ENCODE data around the gene ATG13.
"Not testable (repeated sequence)": the region's sequence is repeated elsewhere in the genome, so short reads cannot be mapped to it uniquely, and the experiment has no call there.

ATG13 gene

DNA sequence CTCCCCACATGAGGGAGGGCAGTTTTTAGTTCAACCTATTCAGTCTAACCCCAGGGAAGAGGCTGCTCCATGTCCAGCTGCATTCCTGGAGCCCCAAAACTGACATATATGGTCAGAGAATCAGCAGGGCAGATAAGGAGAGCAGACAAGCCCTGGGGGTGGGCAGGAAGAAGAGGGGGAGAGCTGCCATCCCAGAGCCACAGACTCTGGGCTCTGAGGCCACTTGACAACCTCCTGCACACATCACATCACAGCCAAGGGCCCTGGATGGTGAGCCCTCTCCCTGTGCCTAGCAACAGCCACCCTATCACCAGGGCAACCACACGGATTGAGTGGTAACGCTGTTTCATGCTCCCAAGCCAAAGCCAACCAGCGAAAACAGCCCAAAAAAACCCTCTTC, 80.0 kb downstream of the ATG13 start:
- peak; percentile 76 for DNase-seq (ENCODE audit: low spot score)

DNA sequence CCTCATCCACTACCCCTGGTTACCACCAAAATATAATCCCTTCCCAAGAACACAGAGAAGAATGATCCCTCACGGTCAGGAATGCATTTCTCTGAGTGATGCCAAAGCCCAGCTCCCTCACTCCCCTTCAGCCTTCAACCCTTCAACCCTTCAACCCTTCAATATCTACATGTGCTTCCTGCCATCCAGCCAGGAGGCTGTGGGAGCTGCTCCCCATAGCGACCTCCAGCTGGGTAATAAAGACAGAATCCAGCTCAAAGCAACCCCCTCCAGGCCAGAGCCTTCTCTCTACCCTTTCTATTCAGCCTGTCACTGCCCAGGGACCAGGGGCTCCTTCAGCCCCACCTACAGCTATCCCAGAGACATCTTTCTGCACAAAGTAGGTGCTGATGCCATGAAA, 80.4 kb downstream of the ATG13 start:
- no peak for DNase-seq (ENCODE audit: low spot score)

DNA sequence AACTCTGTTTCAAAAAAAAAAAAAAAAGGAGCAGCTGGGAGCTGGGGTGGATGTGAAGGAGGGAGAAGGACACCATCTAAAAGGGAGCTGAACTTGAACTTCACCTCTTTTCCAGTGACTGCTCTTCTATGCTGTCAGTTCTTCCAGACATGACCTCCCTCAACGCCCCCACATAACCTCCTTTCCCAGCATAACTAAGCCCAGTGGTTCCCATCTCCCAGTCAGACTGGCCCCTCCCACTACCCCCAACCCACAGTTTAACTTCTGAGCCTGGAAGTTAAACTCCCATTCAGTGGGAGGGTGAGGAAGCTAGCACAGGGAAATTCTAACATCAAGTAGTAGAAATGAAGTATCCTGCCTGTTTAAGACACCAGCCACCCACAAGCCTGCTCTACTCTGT, 81.2 kb downstream of the ATG13 start:
- DNase-seq (ENCODE audit: low spot score), result no peak

DNA sequence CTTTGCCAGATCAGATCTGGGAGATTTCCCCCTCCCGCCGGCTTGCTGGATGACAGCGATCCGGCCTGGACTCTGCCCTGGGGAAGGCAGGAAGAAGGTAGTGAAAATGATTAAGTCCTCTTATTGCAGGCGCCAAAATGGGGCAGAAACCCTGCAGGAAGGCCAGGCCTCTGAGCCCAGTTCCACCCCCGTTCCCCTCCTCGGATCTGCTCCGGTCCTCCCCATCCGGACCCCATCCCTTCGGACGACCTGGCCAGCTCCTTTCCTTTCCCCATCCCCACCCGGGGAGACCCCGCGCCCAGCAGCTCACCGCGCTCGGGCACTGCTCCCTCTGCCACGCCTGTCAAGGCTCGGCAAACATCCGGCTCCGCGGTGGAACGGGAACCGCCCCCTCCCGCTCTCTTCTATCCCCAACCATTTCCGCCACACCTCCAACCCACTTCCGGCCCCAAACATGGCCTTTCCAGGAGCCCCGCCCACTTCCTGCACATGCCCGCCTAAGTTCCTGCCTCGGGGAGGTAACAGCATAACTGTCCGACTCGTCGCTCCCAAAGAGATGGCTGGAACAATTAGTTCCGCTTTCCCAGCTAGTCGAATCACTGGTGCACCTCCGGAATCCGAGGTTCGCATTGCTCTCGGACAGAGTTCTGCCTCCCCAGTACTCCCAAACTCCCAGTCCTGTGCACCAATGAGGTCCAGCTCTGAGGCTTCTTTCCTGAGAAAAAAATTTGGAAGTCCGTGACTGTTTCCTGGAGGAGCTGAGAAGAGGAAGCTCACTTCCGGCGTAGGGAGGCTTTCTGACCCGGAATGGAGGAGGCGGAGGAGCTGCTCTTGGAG, 83.1 kb downstream of the ATG13 start, which contains the start of the genes ARHGAP1 and ZNF408:
Gene ARHGAP1 (minus strand): TSS at position 379 of the 837 bp plus-strand sequence. CDS start 4,512 bp downstream, outside the sequence.
Gene ZNF408 (plus strand): TSS at position 791 of the 837 bp plus-strand sequence. CDS start 17 bp downstream, at position 808.
- DNase-seq (ENCODE audit: low spot score), result peak; percentile 99

DNA sequence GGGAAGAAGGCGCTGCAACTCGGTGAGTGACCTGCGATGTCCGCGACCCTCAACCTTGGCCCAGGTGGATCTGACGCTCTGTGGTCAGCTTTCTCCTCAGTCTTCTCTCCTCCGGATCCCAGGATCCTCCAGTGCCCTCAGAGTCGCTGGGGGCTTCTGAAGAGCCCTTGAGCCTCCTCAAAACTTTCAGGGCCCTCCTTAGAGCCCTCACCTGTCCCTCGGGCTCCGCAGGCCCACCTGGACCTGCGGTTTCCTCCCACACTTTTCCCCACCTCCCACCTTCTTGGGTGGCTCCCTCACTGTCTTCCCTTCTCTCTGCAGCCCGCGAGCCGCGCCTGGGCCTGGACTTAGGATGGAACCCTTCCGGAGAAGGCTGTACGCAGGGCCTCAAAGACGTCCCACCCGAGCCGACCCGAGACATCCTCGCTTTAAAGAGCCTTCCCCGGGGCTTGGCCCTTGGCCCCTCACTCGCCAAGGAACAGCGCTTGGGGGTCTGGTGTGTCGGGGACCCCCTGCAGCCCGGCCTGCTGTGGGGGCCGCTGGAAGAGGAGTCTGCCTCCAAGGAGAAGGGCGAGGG, 83.8 kb downstream of the ATG13 start:
- DNase-seq (ENCODE audit: low spot score), result no peak

DNA sequence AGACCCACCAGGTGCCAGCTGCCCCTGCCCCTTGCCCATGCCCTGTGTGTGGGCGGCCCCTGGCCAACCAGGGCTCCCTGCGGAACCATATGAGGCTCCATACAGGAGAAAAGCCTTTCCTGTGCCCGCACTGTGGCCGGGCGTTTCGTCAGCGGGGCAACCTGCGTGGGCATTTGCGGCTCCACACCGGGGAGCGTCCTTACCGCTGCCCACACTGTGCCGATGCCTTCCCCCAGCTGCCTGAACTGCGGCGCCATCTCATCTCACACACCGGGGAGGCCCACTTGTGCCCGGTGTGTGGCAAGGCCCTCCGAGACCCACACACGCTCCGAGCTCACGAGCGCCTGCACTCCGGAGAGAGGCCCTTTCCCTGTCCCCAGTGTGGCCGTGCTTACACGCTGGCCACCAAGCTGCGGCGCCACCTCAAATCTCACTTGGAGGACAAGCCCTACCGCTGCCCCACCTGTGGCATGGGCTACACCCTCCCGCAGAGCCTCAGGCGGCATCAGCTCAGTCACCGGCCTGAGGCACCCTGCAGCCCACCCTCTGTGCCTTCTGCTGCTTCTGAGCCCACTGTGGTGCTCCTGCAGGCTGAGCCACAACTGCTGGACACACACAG, 87.8 kb downstream of the ATG13 start:
- no peak for DNase-seq (ENCODE audit: low spot score)

DNA sequence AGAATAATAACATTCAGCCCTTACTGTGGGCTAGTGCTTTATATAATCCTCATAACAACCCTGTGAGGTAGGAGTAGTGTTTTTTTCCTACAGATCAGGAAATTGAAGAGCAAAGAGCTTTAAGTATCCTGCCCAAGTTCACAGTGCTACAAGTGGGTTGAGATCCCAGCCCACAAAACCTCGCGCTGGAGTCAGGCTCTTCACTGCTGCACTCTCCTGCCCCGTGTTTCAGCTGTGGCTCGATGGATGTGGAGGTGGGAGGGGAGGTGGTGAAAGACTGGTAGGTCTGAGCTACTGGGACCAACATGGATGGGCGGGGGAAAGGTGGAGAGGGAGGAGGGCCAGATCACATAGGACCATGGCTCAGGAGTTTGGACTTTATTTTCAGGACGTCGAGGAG, 89.5 kb downstream of the ATG13 start:
- no peak for DNase-seq (ENCODE audit: low spot score)

DNA sequence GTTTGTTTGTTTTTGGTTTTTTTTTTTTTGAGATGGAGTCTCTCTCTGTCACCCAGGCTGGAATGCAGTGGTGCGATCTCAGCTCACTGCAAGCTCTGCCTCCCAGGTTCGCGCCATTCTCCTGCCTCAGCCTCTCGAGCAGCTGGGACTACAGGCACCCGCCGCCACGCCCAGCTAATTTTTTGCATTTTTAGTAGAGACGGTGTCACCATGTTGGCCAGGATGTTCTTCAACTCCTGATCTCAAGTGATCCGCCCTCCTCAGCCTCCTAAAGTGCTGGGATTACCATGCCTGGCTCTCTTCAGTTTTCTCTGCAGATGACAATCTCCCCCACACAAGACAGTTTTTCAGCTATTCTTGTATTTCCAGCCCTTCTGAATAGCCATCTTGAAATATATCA, 92.0 kb downstream of the ATG13 start:
- not testable (repeated sequence) for DNase-seq (ENCODE audit: low spot score)

DNA sequence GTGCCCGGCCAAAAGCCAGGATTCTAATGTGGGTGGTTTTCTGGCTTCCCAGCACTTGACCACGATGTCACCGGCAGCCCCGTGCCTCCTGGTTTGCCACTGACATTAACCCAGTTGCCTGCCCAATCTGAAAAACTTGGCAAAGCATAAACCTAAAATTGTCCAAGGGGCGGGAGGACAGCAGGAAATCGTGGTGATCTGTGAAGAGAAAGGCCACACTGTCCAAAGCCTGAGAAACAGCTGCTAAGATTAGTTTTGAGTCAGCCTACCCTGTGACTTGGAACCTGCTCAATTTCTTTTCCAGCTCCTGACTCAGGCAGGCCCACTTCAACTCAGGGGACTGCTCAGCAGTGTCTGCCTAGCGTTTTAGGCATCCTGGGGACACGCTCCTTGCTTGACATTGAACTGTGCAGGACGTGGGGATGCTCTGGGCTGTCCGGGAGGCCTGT, 93.5 kb downstream of the ATG13 start:
- no peak for DNase-seq (ENCODE audit: low spot score)

DNA sequence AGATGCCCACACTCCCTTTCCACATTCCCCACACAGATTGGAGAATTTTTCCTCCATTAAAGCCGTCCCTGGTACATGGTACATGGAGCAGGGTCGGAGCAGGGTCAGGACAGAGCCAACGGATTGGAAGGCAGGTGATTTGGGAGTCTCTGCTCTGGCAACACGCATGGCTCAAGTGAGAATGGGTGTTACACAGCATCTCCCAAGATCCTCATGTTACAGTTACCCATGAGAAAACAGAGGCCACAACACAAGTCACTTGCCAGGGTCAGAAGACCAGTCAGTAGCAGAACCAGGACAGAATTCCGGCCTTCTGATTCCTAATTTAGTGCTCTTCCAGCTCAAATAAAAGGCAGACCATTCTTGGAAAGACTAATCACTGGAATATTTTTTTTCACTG, 94.0 kb downstream of the ATG13 start:
- no peak for DNase-seq (ENCODE audit: low spot score)

DNA sequence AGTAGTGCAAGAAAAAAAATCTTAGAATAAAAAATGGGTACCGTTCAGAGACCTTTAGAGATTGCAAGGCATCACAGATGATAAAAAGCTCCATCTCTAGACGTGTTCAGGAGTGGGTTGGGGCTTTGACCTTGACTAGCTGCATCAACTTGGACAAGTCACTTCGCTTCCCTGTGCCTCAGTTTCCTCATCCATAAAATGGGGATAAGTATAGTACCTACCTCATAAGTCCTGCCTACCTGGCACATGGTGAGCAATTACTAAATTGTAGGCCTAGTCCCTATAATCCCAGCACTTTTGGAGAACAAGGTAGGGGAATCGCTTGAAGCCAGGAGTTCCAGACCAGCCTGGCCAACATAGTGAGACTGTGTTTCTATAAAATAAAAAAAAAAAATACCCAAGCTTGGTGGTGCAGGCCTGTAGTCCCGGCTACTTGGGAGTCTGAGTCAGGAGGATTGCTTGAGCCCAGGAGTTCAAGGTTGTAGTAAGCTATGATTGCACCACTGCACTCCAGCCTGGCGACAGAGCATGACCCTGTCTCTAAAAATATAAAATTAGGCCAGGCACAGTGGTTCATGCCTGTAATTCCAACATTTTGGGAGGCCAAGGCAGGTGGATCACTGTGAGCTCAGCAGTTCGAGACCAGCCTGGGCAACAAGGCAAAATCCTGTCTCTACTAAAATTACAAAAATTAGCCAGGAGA, 95.7 kb downstream of the ATG13 start:
- DNase-seq (ENCODE audit: low spot score), result no peak

DNA sequence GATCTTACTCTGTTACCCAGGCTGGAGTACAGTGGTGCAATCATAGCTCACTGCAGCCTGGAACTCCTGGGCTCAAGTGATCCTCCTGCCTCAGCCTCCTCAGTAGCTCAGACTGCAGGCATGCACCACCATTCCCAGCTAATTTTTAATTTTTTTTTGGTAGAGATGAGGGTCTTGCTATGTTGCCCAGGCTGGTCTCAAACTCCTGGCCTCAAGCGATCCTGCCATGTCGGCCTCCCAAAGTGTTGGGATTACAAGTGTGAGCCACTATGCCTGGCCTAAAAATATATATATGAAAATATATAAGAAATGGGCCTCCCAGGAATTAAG, 100.4 kb downstream of the ATG13 start:
- not testable (repeated sequence) for DNase-seq (ENCODE audit: low spot score)

DNA sequence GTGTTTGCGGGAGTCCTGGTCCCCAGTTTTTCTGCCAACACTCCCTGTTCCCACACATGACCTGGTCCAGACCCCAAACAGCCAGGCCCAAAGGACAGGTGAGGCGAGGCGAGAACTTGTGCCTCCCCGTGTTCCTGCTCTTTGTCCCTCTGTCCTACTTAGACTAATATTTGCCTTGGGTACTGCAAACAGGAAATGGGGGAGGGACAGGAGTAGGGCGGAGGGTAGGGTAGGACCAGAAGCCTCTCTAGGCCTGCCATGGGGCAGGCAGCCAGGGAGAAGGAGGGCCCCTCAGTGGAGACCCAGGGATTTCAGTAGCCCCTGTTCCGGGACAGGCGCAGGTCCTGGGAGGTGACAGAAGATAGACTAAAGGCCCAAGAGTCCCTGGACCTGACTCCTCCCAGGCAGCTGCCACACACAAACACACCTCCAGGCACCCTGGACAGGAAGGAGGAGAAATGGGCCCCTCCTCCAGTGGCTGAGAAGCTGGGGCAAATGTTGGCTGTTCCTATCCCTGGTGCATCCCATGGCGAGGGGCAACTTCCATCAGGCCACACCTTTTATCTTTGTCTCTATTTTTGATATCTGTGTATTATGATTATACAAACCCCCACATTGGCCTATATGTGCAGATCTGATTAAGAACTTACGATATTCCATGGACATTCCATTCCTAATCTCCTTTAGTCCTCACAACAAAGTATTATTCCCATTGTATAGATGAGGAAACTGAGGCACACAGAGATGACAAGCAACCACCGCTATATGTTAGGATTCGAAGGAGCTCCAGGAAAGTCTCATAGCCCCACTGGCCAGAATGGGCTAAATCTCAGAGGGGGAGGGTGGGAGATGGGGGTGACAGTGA, 101.0 kb downstream of the ATG13 start:
- DNase-seq (ENCODE audit: low spot score), result no peak

DNA sequence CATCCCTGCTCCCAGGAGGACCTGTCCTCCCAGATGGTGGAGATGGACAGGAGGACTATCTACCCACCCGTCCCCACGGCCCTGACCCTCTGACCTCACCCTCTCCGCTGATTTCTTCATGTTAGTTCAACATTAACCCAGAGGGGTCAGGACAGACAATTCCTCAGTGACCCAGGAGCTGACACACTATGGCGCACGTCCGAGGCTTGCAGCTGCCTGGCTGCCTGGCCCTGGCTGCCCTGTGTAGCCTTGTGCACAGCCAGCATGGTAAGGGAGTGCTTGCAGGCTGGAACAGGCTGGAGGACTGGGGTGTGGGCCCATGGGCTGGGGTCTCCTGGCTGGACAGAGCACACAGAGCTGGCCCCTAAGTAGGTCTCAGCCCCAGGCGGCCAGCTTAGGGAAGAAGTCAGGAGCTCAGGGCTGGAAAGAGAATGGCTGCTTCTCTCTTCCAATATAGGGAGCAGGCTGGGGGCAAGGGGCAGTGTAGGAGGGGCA, 101.7 kb downstream of the ATG13 start, which contains the start of gene F2:
Gene F2 (plus strand): TSS at position 166 of the 495 bp plus-strand sequence. CDS start 23 bp downstream, at position 189.
- DNase-seq (ENCODE audit: low spot score), result no peak

DNA sequence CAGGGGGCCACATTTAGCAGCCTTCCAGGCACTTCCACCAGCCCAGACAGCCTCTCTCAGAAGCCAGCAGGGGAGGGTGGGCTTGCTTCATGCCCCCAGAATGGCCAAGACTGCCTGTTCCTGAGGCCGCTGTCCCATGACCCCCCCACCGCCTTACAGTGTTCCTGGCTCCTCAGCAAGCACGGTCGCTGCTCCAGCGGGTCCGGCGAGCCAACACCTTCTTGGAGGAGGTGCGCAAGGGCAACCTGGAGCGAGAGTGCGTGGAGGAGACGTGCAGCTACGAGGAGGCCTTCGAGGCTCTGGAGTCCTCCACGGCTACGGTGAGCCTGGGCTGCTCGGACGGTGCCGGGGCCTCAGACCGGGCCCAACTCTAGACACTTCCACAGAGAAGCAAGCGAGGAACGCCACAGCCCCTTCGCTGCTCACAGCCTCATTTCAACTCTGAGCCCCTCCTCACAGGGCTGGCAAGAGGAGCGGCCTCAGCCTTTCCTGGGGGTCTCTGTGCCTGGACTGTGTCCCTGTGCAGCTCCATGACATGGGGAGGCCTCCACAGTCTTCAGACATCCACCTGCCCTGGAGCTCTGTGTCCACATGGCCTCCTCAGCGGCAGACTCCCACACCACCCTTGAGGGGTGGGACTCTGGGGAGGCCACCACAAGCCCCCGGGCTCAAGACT, 102.3 kb downstream of the ATG13 start:
- DNase-seq (ENCODE audit: low spot score), result no peak

DNA sequence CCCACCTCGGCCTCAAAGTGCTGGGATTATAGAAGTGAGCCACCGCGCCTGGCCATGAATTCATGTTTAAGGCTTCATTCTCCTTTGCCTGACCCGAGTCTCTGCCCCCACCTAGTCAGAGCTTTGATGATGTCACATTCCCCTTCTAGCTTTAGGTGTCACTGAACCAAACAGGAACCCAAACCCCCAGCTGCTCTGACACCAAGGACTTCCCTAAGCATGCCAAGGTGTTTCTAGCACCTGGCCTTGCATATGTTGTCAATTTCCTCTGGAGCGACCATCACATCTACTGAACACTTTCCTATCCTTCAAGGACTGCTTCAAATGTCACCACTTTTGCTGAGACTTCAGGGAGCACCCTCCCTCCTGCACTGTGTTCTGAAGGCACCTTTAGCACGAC, 103.9 kb downstream of the ATG13 start:
- no peak for DNase-seq (ENCODE audit: low spot score)

DNA sequence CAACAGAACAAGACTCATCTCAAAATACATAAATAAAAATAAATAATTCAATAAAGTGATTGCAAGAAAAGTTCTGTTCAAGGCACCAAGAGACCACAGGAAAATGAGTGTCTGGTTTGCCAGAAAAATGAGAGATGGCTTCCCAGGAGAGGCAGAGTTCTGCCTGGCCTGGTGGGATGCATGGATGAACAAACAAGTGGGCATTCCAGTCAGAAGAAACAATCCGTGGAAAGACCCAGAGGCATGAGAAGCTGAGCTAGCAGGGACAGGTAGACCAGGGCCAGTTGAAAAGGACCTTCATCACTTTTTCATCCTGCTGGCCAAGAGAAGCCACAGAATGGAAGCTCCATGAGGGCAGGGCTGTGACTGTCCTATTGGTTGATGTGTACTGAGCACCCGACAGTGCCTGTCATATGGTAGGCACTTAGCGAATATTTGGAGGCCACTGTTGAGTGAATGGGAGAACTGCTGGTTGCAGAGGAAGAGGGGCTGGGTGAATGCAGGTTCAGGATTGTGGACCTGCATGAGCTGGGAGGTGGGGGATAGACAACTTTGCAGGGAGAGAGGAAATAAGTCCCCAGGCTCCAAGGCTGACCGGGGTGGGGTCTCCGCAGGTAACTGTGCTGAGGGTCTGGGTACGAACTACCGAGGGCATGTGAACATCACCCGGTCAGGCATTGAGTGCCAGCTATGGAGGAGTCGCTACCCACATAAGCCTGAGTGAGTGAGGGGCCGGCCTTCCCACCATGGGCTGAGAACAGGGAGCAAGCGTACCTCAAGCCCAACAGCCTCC, 105.4 kb downstream of the ATG13 start:
- DNase-seq (ENCODE audit: low spot score), result no peak

DNA sequence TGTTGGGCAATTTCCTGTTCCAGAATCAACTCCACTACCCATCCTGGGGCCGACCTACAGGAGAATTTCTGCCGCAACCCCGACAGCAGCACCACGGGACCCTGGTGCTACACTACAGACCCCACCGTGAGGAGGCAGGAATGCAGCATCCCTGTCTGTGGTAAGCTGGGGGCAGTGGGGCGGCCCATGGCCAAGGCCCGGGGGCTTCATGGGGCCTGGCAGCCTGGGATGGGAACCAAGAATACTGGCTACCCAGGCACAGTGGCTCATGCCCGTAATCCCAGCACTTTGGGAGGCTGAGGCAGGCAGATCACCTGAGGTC, 106.0 kb downstream of the ATG13 start:
- no peak for DNase-seq (ENCODE audit: low spot score)

DNA sequence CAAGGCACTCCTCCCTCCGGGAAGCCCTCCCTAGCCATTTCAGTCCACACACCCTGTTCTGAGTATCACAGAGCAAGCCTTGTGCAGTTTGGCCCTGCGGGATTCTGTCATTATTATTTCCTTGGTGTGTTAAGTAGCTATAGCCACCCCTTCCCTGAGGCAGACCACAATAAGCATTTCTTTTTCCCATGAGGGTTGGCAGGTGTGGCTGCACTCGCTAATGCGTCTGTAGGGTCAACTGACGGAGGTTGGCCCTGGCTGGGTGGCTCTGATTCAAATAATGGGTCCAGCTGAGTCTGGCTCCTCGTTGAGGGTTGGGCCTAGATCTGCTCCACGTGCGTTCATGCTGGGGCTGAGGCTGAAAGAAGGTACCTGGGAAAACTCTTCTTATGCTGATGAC, 106.7 kb downstream of the ATG13 start:
- no peak for DNase-seq (ENCODE audit: low spot score)
